HG02943 (cell line): Measurements from ENCODE around the gene GRAMD1A.
"Not testable (repeated sequence)": the region's sequence is repeated elsewhere in the genome, so short reads cannot be mapped to it uniquely, and the experiment has no call there.

Experiments used
- ATAC-seq: cut with Tn5 transposase; IDR thresholded peaks from one replicate; pipeline ENCODE4 v1.9.1; 2021; ENCODE audit warnings: mild to moderate bottlenecking, low read depth, moderate library complexity; ENCODE audit not compliant: unreplicated experiment

The GRAMD1A gene

GRCh38 chr19:34975056-34975455 lies 25.1 kb upstream of the GRAMD1A start:
- no peak for ATAC-seq

- no peak for ATAC-seq
These were observed 23.5 kb upstream of the GRAMD1A start for GRCh38 chr19:34976611-34977010.

GRCh38 chr19:34979819-34980640 lies 20.1 kb upstream of the GRAMD1A start:
- no peak for ATAC-seq

GRCh38 chr19:34982275-34982674 lies 17.8 kb upstream of the GRAMD1A start:
- no peak for ATAC-seq

- no peak for ATAC-seq
These were observed 16.3 kb upstream of the GRAMD1A start for GRCh38 chr19:34983786-34984185.

- ATAC-seq: no peak
These were observed 15.8 kb upstream of the GRAMD1A start for GRCh38 chr19:34984287-34984686.

GRCh38 chr19:34985249-34986022 lies 14.7 kb upstream of the GRAMD1A start:
- ATAC-seq: no peak

GRCh38 chr19:34988119-34988518 lies 12.0 kb upstream of the GRAMD1A start:
- no peak for ATAC-seq

- ATAC-seq: no peak
These were observed 10.8 kb upstream of the GRAMD1A start for GRCh38 chr19:34989298-34989697.

- no peak for ATAC-seq
These were observed 9.4 kb upstream of the GRAMD1A start for GRCh38 chr19:34990578-34991192.

- no peak for ATAC-seq
These were observed 8.4 kb upstream of the GRAMD1A start for GRCh38 chr19:34991542-34992333.

- ATAC-seq: not testable (repeated sequence)
These were observed 7.5 kb upstream of the GRAMD1A start for GRCh38 chr19:34992582-34992981.

GRCh38 chr19:34994286-34994642 lies 5.9 kb upstream of the GRAMD1A start:
- no peak for ATAC-seq

GRCh38 chr19:34994643-34995541 lies 5.2 kb upstream of the GRAMD1A start:
- no peak for ATAC-seq

GRCh38 chr19:34995551-34995950 lies 4.6 kb upstream of the GRAMD1A start:
- ATAC-seq: no peak

- no peak for ATAC-seq
These were observed 3.0 kb upstream of the GRAMD1A start for GRCh38 chr19:34997071-34997617.

- not testable (repeated sequence) for ATAC-seq
These were observed 1.9 kb upstream of the GRAMD1A start for GRCh38 chr19:34998224-34998623.

GRCh38 chr19:34998777-34999497 lies 1.2 kb upstream of the GRAMD1A start:
- no peak for ATAC-seq

- ATAC-seq: no peak
These were observed 169 bp downstream of the GRAMD1A start for GRCh38 chr19:35000338-35000646.
